ENCODE measurements around the gene KRT82. TPM values are rescaled to one million over a fixed set of nuclear protein-coding genes. Genes with fewer than 3 reads are reported as not detected.

Gene KRT82
- total RNA-seq, 2 donors from 2014 or later, result not detected

DNA sequence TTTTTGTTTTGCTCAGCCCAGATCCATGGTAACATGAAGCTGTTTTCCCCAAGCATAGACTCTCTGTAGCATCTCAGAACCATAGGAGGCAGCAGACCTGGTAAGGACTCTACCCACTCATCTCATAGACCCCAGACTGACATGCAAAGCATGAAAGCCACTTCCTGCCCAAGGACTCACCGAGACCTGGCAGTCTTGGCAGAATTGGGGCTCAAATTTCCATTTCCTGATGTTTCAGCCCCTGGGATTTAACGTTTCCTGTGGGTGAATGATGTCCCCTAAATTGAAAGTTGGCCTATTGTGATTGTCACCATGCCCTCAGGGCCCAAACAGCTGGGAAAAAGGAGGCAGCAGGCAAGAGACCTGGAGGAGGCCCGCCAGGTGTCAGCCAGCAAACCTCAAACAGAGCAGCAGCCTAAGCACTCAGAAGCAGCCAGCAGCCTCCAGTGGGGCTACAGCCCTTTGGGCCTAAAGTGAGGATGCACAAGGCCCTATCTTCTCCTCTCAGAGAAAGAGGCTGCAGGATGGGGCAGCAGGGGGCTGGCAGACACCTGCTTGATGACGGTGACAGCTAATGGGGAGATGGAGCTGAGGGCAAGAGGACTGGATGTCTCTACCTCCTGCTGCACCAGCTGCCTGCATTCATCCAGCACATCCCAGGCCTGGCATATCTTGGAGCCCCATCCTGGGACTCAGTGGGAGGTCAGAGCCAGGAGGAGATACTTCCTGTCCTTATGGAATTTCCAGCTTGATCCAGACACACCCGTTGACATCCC, 47.4 kb downstream of the KRT82 start:
- Histone ChIP-seq H3K4me1 (ENCODE audit: control insufficient read depth, insufficient read depth, low read length) (no peaks in the 10 kb centered on the region), H3K27ac (ENCODE audit: low read depth, low read length) (no peak overlapping the region), H3K27me3 (ENCODE audit: control insufficient read depth, insufficient read depth, low read length, poor library complexity, severe bottlenecking) (no peaks in the 10 kb centered on the region), H3K9me3 (ENCODE audit: control insufficient read depth, low read length) (no peaks in the 10 kb centered on the region), H3K9ac (ENCODE audit: extremely low read depth, low read length, poor library complexity, severe bottlenecking) (no peak overlapping the region), H3K36me3 (ENCODE audit: control insufficient read depth, insufficient read depth, low read length) (no peaks in the 10 kb centered on the region), H3K4me3 (ENCODE audit: low read length) (no peak overlapping the region)
- H3K9me3 Mint-ChIP-seq, result no peaks in the 10 kb centered on the region
- TF ChIP-seq, protein P1, sequence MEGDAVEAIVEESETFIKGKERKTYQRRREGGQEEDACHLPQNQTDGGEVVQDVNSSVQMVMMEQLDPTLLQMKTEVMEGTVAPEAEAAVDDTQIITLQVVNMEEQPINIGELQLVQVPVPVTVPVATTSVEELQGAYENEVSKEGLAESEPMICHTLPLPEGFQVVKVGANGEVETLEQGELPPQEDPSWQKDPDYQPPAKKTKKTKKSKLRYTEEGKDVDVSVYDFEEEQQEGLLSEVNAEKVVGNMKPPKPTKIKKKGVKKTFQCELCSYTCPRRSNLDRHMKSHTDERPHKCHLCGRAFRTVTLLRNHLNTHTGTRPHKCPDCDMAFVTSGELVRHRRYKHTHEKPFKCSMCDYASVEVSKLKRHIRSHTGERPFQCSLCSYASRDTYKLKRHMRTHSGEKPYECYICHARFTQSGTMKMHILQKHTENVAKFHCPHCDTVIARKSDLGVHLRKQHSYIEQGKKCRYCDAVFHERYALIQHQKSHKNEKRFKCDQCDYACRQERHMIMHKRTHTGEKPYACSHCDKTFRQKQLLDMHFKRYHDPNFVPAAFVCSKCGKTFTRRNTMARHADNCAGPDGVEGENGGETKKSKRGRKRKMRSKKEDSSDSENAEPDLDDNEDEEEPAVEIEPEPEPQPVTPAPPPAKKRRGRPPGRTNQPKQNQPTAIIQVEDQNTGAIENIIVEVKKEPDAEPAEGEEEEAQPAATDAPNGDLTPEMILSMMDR (conservative IDR thresholded peaks at IDR 0.05), result no peak
- H3K4me3 Mint-ChIP-seq, result no peak overlapping the region
- peak; percentile 44 for DNase-seq
- no peaks in the 10 kb centered on the region for H3K36me3 Mint-ChIP-seq (ENCODE audit: low read depth)
- H3K4me1 Mint-ChIP-seq, result no peaks in the 10 kb centered on the region
- 85 to 87% methylated on average over 4 to 5 of the region's 5 CpGs for WGBS, 2 experiments (ENCODE audit: insufficient coverage in 1 of 2, insufficient read length in 1 of 2)
- H3K27ac Mint-ChIP-seq, result no peak overlapping the region
- peaks cover 3% of the 10 kb centered on the region for H3K27me3 Mint-ChIP-seq (ENCODE audit: insufficient read depth)

DNA sequence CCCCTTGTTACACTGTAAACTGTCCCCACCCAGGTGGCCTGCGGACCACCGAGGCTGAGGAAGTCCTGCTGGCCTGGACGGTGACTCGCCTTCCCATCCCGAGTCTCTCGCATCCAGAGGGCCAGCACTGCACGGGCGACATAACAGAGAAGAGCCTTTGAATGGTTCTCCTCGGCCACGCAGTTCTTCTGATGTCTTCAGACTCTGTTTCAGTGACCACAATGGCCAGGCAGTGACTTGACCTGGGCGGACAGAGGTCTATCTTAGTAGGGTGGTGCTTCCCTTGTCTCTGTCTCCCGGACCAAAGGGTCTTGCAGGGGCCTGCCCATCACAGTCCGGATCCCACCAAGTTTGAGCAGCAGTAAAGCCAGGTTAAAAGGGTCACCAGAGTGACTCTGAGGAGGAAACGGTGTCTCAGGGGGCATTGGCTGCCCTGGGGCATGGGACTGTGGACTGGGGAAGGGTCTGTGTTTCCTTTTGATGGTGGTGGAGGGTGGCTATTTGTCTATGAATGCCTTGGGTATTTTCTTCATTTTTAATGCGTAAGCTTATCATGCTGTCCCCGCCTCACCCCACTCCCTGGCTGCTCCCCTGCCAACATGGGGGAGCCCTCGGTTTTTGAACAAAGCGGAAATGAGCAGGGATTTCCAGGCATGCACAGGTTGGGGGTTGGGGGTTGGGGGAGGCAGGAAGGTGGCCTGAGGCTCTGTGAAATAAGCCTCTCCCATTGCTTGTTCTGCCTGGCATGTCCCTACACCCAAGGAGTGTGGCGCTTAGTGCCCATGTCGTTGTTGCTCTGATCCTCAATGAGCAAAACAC, 49.2 kb downstream of the KRT82 start:
- H3K27ac Mint-ChIP-seq, result no peak overlapping the region
- H3K27ac ChIP-seq (ENCODE audit: low read depth, low read length), result no peak overlapping the region
- no peaks in the 10 kb centered on the region for H3K36me3 ChIP-seq (ENCODE audit: control insufficient read depth, insufficient read depth, low read length)
- H3K4me3 Mint-ChIP-seq, result no peak overlapping the region
- H3K36me3 Mint-ChIP-seq (ENCODE audit: low read depth), result no peaks in the 10 kb centered on the region
- H3K4me3 ChIP-seq (ENCODE audit: low read length), result no peak overlapping the region
- DNase-seq, result peak; percentile 31
- H3K9me3 Mint-ChIP-seq, result no peaks in the 10 kb centered on the region
- H3K9ac ChIP-seq (ENCODE audit: extremely low read depth, low read length, poor library complexity, severe bottlenecking), result no peak overlapping the region
- no peaks in the 10 kb centered on the region for H3K4me1 ChIP-seq (ENCODE audit: control insufficient read depth, insufficient read depth, low read length)
- H3K9me3 ChIP-seq (ENCODE audit: control insufficient read depth, low read length), result no peaks in the 10 kb centered on the region
- H3K27me3 Mint-ChIP-seq (ENCODE audit: insufficient read depth), result no peaks in the 10 kb centered on the region
- H3K4me1 Mint-ChIP-seq, result no peaks in the 10 kb centered on the region
- peaks cover 7% of the 10 kb centered on the region for H3K27me3 ChIP-seq (ENCODE audit: control insufficient read depth, insufficient read depth, low read length, poor library complexity, severe bottlenecking)
- WGBS, 2 experiments (ENCODE audit: insufficient coverage in 1 of 2, insufficient read length in 1 of 2), result 93 to 94% methylated on average over 12 to 20 of the region's 20 CpGs
- TF ChIP-seq, protein P1 (conservative IDR thresholded peaks at IDR 0.05), result no peak

DNA sequence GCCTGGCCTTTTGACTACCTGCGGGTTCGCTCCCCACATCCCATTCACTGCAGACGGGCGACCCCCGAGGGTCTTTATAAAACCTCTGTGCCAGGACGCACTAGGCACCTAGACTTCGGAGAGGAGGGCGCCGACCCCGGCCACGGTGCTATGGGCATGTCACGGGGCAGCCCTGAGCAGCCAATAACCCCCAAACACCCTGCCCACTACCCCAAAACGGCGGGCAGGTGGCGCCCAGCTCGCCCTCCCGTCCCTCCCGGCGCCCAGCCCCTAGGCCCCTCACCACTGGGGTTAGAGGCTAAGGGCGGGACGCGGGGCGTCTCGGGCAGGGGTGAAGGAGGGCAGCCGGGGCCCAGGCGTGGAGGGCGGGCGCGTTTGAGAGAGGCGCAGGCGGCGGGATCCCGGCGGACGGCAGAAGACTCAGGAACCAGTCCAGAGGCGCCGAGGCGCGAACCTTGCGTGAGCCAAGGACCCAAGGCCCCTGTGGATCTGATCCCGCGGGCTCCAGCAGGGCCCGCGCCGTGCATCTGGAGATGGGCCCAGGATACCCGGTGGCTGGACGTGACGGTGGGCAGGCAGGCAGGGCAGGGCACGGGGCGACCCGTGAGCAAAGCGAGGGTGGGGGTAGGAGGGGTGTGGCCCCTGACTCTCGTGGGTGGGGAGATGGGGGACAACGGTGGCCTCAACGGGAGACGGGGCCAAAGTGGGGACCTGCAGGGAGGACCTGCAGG, 49.9 kb downstream of the KRT82 start:
- no peaks in the 10 kb centered on the region for H3K36me3 Mint-ChIP-seq (ENCODE audit: low read depth)
- Histone ChIP-seq H3K4me3 (ENCODE audit: low read length) (no peak overlapping the region), H3K27ac (ENCODE audit: low read depth, low read length) (no peak overlapping the region), H3K9me3 (ENCODE audit: control insufficient read depth, low read length) (no peaks in the 10 kb centered on the region), H3K9ac (ENCODE audit: extremely low read depth, low read length, poor library complexity, severe bottlenecking) (no peak overlapping the region), H3K36me3 (ENCODE audit: control insufficient read depth, insufficient read depth, low read length) (no peaks in the 10 kb centered on the region), H3K27me3 (ENCODE audit: control insufficient read depth, insufficient read depth, low read length, poor library complexity, severe bottlenecking) (peaks cover 7% of the 10 kb centered on the region), H3K4me1 (ENCODE audit: control insufficient read depth, insufficient read depth, low read length) (no peaks in the 10 kb centered on the region)
- DNase-seq, result peak; percentile 32
- WGBS, 2 experiments (ENCODE audit: insufficient coverage in 1 of 2, insufficient read length in 1 of 2), result 94 to 97% methylated on average over 12 to 56 of the region's 56 CpGs
- no peaks in the 10 kb centered on the region for H3K9me3 Mint-ChIP-seq
- H3K27ac Mint-ChIP-seq, result no peak overlapping the region
- H3K27me3 Mint-ChIP-seq (ENCODE audit: insufficient read depth), result no peaks in the 10 kb centered on the region
- no peaks in the 10 kb centered on the region for H3K4me1 Mint-ChIP-seq
- TF ChIP-seq, protein P1 (conservative IDR thresholded peaks at IDR 0.05), result no peak
- no peak overlapping the region for H3K4me3 Mint-ChIP-seq

All from endodermal cell (in vitro differentiated cells).